ENCODE results near the gene ZIM2. TPM values are rescaled to one million over a fixed set of nuclear protein-coding genes. Genes with fewer than 3 reads are reported as not detected.

Gene ZIM2
- total RNA-seq, 2 donors from 2014 or later, result not detected

DNA sequence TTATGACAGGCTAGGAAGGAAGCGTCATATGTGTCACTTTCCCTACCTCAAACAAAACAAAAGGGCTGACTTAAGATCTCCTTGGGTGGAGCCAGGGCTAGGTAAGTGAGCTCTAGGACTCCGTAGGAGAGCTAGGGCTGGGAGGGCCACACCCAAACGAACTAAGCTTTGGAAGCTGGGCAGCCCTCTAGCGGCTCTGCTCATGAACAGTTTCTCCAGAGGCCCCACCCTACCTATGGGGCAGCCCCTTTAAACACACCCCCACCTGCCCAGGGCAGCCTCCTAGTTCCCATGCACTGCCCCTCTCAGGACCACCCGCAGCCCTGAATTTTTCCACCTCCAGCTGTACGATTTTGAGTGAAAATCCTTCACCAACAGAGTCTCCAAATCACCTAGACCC lies 3.5 kb downstream of the ZIM2 start:
- no peak overlapping the region for H3K4me3 Mint-ChIP-seq
- peaks cover 19 to 35% of the 10 kb centered on the region in 2 donors for H3K36me3 Mint-ChIP-seq (ENCODE audit: insufficient read depth in 2 of 2)
- H3K27me3 Mint-ChIP-seq (ENCODE audit: low read depth), result no peaks in the 10 kb centered on the region
- peaks cover 6% of the 10 kb centered on the region for H3K4me1 Mint-ChIP-seq (ENCODE audit: low read depth)
- DNase-seq, result no peak
- H3K27ac Mint-ChIP-seq, result no peak overlapping the region
- H3K9me3 Mint-ChIP-seq, result peaks cover 19 to 24% of the 10 kb centered on the region in 2 donors
- ATAC-seq (replicated peaks in 1 of 2), result no peak

DNA sequence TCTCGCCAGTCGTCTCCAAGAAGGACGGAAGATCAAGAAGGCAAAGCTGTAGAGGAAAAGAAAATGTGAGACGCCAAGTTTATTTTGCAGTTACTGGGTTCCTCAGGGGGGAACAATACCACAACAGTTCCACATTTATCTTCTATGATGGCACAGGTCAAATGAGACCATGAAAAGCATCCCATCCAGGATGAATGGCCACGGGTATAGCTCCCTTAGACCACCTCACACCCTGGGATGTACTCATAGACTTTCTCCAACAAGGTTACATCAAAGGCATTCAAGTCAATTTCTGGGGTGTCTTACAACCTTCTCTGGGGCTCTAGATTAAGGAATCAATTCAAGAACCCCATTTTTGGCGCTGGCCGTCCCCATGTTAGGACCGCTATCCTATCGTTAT lies 4.5 kb downstream of the ZIM2 start:
- Mint-ChIP-seq H3K4me3 (no peak overlapping the region), H3K27me3 (ENCODE audit: low read depth) (no peaks in the 10 kb centered on the region), H3K27ac (no peak overlapping the region), H3K9me3 (peaks cover 19 to 24% of the 10 kb centered on the region in 2 donors), H3K4me1 (ENCODE audit: low read depth) (peaks cover 6% of the 10 kb centered on the region), H3K36me3 (ENCODE audit: insufficient read depth in 2 of 2) (peaks cover 19 to 29% of the 10 kb centered on the region in 2 donors)
- ATAC-seq (replicated peaks in 1 of 2) (no peak), DNase-seq (no peak)

DNA sequence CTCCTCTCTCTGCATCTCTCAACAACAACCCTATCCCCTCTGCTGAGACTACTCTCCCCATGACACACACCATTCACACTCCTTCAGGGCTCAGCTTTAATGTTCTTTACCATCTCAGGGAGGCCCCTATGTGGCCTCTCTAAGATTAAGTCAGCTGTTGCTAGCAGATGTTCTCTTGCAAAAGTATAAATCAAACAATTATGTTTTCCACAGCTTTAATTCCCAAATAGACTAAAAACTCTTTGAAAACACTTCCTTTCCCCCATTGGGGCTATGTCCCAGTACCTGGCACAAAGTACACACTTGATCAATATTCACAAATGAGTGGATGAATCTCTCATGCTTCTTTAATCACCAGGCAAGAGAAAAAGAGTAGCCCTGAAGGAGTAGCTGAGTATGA lies 5.1 kb downstream of the ZIM2 start:
- Mint-ChIP-seq H3K9me3 (peaks cover 17 to 24% of the 10 kb centered on the region in 2 donors), H3K4me3 (no peak overlapping the region), H3K27me3 (ENCODE audit: low read depth) (no peaks in the 10 kb centered on the region), H3K27ac (no peak overlapping the region), H3K36me3 (ENCODE audit: insufficient read depth in 2 of 2) (peaks cover 19 to 27% of the 10 kb centered on the region in 2 donors), H3K4me1 (ENCODE audit: low read depth) (peaks cover 6% of the 10 kb centered on the region)
- ATAC-seq (replicated peaks in 1 of 2) (no peak), DNase-seq (no peak)

DNA sequence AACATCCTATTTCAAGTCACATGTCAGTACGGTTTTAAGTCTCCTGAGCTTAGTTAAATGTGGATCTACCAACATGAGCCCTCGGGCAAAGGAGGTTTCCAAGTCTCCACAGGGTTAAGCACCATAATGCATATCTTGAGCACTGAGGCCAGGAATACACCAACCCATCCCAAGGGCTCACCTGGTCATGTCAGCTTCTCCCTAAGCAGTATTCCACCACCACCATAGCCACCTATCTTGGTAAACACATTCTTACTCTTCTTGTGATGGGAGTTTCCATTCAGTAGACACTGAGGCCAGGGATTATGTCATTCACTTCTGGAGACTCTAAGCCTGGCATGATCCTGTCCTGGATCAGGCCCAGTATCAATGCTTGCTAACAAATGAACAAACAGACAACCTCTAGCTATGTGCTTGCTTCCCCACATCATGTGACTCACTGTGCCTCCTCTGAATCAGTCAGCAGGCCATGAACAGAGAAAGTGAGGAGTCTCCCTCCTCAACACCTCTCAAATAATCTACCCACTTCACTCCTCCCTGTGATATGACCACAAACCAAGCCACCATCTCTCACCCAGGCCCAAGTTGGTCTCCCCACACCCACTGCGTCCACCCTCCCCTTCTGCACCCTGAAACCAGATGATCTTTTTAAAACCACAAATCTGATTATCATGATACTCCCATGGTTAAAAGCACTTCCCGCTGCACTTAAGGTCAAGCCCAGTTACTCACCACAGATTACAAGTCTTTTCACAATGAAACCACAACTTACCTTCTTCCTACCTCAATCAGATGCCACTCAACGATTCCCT lies 5.8 kb downstream of the ZIM2 start:
- H3K36me3 Mint-ChIP-seq (ENCODE audit: insufficient read depth in 2 of 2), result peaks cover 19 to 27% of the 10 kb centered on the region in 2 donors
- no peak for DNase-seq
- H3K4me3 Mint-ChIP-seq, result no peak overlapping the region
- H3K27me3 Mint-ChIP-seq (ENCODE audit: low read depth), result no peaks in the 10 kb centered on the region
- no peak for ATAC-seq (replicated peaks in 1 of 2)
- no peak overlapping the region for H3K27ac Mint-ChIP-seq
- H3K4me1 Mint-ChIP-seq (ENCODE audit: low read depth), result peaks cover 6% of the 10 kb centered on the region
- peaks cover 17 to 24% of the 10 kb centered on the region in 2 donors for H3K9me3 Mint-ChIP-seq

DNA sequence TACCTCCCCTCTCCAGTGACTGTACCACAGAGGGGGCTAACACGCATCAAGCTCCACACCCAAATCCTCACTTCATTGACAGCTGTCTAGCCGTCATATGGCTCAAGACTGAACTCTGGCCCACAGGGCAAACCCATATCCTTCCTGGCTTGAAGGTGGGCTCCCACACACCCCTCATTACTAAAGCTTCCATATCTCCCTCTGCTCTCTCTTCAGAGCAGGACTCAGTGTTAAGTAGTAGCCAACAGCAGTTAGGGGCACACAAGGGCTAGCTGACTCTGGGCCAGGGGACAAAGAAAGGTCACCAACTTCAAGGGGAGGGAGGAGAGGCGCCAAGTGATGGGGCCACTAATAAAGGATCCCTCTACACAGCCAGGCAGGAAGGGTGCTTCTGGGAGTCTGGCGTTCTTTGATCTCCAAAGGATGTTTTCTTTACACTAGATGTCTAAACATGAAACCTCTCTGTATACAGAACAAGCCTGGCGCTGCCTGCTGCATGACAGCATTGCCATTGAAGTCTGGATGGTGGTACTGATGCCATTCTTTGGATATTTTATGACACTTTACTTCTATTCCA lies 8.1 kb downstream of the ZIM2 start:
- H3K27ac Mint-ChIP-seq, result no peak overlapping the region
- H3K36me3 Mint-ChIP-seq (ENCODE audit: insufficient read depth in 2 of 2), result peaks cover 10 to 12% of the 10 kb centered on the region in 2 donors
- DNase-seq, result no peak
- ATAC-seq (replicated peaks in 1 of 2), result no peak
- H3K9me3 Mint-ChIP-seq, result peaks cover 21 to 23% of the 10 kb centered on the region in 2 donors
- no peaks in the 10 kb centered on the region for H3K27me3 Mint-ChIP-seq (ENCODE audit: low read depth)
- no peak overlapping the region for H3K4me3 Mint-ChIP-seq
- H3K4me1 Mint-ChIP-seq (ENCODE audit: low read depth), result peaks cover under 1% of the 10 kb centered on the region

DNA sequence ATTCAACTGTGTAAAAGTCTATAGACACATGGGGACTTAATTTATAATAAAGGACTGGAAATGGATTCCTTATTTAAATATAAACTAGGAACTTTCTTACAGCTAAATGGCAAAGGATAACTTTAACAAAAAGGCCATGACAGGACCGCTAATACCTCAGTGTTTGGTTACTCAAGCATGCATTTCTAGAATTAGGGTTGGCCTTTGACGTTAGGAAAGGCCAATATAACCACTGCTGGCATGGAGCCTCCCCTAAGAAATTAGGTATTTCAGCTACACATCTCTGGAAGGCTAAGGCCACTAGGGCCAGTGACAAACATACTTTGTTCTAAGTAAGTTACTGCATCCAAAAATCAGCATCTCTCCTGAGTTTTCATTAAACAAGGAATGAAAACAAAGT lies 9.3 kb downstream of the ZIM2 start:
- Mint-ChIP-seq H3K4me3 (no peak overlapping the region), H3K27ac (no peak overlapping the region), H3K36me3 (ENCODE audit: insufficient read depth in 2 of 2) (peaks cover 8 to 10% of the 10 kb centered on the region in 2 donors), H3K4me1 (ENCODE audit: low read depth) (no peaks in the 10 kb centered on the region), H3K9me3 (peaks cover 21 to 23% of the 10 kb centered on the region in 2 donors), H3K27me3 (ENCODE audit: low read depth) (no peaks in the 10 kb centered on the region)
- ATAC-seq (replicated peaks in 1 of 2) (no peak), DNase-seq (no peak)

DNA sequence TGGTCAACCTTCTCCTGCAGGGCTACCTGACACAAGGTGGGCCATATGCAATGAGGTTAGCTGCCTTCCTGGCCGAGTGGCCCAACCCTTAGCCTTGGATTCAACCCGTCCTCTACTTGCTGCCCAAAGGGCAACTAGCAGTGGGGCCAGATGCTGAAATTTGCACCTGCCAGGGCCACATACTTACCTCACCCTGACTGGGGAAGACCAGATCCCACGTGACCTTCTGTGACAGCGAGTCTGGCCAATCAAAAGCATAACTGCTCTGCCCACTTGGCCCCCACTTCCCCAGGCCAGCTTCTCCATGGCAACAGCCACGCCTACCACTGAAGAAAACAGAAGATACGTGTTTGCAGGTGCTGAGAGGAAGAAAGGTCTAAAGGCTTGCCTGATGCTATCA lies 10.9 kb downstream of the ZIM2 start:
- Mint-ChIP-seq H3K27me3 (ENCODE audit: low read depth) (no peaks in the 10 kb centered on the region), H3K27ac (no peak overlapping the region), H3K9me3 (peaks cover 13 to 16% of the 10 kb centered on the region in 2 donors), H3K36me3 (ENCODE audit: insufficient read depth in 2 of 2) (peaks cover 1 to 4% of the 10 kb centered on the region in 2 donors), H3K4me1 (ENCODE audit: low read depth) (no peaks in the 10 kb centered on the region), H3K4me3 (no peak overlapping the region)
- no peak for ATAC-seq (replicated peaks in 1 of 2)
- DNase-seq, result no peak

DNA sequence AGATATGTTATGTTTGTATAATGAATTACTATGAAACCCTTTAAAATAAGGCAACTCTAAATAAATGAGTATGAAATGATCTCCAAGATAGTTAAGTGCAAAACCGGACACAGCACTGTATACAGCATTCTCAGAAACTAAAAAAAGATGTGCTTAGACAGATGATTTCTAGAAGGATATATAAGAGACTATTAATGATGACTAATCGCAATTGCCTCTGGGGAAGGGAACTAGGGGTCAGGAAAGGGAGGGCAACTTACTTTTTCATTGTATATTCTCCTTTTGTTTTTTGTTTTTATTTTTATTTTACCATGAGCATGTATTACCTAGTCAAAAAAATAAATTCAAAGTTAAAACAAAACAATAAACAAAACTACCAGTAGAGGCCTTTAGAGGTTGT lies 12.8 kb downstream of the ZIM2 start:
- Mint-ChIP-seq H3K4me1 (ENCODE audit: low read depth) (no peaks in the 10 kb centered on the region), H3K9me3 (peaks cover 13 to 14% of the 10 kb centered on the region in 2 donors), H3K27ac (no peak overlapping the region), H3K36me3 (ENCODE audit: insufficient read depth in 2 of 2) (peaks cover 4 to 5% of the 10 kb centered on the region in 2 donors), H3K4me3 (no peak overlapping the region), H3K27me3 (ENCODE audit: low read depth) (no peaks in the 10 kb centered on the region)
- DNase-seq (no peak), ATAC-seq (replicated peaks in 1 of 2) (no peak)

DNA sequence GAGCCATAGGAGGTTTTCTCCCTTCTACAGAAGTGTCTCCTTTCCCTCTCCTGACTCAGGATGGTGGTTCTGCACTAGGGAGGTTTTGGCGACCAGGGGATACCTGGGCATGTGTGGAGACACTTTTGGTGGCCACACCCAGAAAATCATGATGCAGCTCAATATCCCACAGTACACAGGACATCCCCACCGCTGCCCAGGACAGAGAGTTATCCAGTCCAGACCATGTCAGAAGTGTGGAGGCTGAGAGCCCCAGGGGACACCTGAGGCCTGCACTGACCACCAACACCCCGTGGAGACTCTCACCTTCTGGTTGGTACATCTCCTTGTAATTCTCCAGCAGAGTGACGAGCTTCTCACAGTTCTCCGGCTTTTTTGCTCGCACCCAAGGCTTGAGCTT lies 16.6 kb downstream of the ZIM2 start:
- Mint-ChIP-seq H3K27ac (no peak overlapping the region), H3K9me3 (peaks cover 18 to 19% of the 10 kb centered on the region in 2 donors), H3K4me3 (no peak overlapping the region), H3K27me3 (ENCODE audit: low read depth) (no peaks in the 10 kb centered on the region), H3K4me1 (ENCODE audit: low read depth) (no peaks in the 10 kb centered on the region), H3K36me3 (ENCODE audit: insufficient read depth in 2 of 2) (peaks cover 5 to 9% of the 10 kb centered on the region in 2 donors)
- ATAC-seq (replicated peaks in 1 of 2) (no peak), DNase-seq (no peak)

DNA sequence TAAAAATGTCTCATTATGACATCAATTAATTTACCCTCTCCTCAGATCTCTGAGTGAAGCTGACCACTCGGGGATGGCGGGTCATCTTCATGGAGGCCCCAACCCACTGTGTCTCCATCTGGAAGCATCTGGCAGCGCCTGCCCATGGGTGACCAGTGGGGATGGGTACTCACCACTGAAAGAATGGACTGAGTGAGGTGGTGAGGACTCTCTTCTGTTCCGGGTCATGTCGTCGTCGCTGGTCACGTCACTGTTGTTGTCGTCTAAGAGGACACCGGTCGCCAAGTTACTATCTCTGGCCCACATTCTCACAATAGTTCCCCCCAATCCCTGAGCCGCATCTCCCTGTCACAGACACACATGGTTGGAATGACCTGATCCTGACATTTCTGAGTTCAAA lies 17.1 kb downstream of the ZIM2 start:
- no peaks in the 10 kb centered on the region for H3K27me3 Mint-ChIP-seq (ENCODE audit: low read depth)
- no peaks in the 10 kb centered on the region for H3K4me1 Mint-ChIP-seq (ENCODE audit: low read depth)
- peaks cover 21 to 23% of the 10 kb centered on the region in 2 donors for H3K9me3 Mint-ChIP-seq
- H3K36me3 Mint-ChIP-seq (ENCODE audit: insufficient read depth in 2 of 2), result peaks cover 7 to 12% of the 10 kb centered on the region in 2 donors
- no peak for ATAC-seq (replicated peaks in 1 of 2)
- no peak overlapping the region for H3K4me3 Mint-ChIP-seq
- H3K27ac Mint-ChIP-seq, result no peak overlapping the region
- no peak for DNase-seq

DNA sequence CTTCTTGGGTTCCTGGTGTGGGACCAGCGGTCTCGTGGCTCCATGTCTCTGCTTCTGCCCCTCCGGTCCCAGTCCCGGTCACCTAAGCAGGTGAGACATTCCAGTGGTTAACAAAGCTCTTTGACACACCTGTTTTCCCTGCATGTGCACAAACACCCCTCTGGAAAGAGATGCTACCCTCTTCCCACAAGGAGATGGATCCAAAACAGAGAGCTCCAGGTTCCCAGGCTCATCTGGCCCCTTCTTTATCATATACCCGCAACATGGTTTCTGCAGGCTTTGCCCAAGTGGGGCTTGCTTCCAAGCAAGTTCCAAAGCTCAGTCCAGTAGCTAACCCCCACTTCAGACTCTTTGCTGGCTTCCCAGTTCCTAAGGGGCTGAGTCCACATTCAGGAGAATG lies 17.8 kb downstream of the ZIM2 start:
- H3K4me1 Mint-ChIP-seq (ENCODE audit: low read depth), result no peaks in the 10 kb centered on the region
- H3K36me3 Mint-ChIP-seq (ENCODE audit: insufficient read depth in 2 of 2), result peaks cover 8 to 18% of the 10 kb centered on the region in 2 donors
- H3K9me3 Mint-ChIP-seq, result peaks cover 21 to 25% of the 10 kb centered on the region in 2 donors
- H3K4me3 Mint-ChIP-seq, result no peak overlapping the region
- DNase-seq, result no peak
- no peak overlapping the region for H3K27ac Mint-ChIP-seq
- no peaks in the 10 kb centered on the region for H3K27me3 Mint-ChIP-seq (ENCODE audit: low read depth)
- no peak for ATAC-seq (replicated peaks in 1 of 2)

DNA sequence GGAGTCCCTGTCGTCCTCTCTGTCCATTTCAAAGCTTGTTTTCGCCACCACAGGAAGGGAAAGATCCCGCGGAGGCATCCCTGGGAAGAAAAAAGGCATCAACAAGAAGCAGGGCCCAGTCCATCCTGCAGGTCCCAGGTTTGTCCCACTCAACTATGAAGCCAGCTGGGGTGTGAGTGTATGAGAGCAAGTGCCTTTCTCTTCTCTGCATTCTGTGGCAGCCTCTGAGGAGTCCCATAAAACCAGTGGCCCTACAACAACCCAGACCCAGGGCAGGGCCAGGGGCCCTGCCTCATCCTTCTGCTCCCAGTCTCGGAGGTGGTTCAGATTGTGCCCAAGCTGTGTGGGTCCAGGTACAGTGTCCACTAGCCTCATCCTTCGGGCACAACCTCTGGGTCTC lies 18.9 kb downstream of the ZIM2 start:
- peaks cover 11 to 22% of the 10 kb centered on the region in 2 donors for H3K36me3 Mint-ChIP-seq (ENCODE audit: insufficient read depth in 2 of 2)
- no peaks in the 10 kb centered on the region for H3K27me3 Mint-ChIP-seq (ENCODE audit: low read depth)
- no peak overlapping the region for H3K4me3 Mint-ChIP-seq
- H3K27ac Mint-ChIP-seq, result no peak overlapping the region
- ATAC-seq (replicated peaks in 1 of 2), result no peak
- H3K9me3 Mint-ChIP-seq, result peaks cover 28 to 33% of the 10 kb centered on the region in 2 donors
- DNase-seq, result no peak
- no peaks in the 10 kb centered on the region for H3K4me1 Mint-ChIP-seq (ENCODE audit: low read depth)

DNA sequence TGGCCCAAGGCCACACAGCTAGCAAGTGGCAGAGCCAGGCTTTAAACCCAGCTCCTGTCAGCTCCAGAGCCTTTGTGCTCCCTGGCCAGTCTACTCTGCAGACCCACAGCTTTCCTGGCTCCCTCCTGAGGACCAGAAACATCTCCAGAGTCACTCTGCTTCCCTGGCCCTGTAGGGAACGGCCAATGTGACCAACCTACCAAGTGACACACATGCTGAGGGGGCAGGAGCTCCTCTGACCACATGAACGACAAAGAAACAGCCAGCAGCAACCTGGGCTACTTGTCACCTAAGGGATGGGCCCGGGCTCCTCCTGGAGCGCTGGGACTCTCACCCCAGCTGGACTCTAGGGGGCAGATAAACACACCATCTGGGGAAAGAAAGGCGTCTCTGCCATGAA lies 19.3 kb downstream of the ZIM2 start:
- Mint-ChIP-seq H3K27ac (no peak overlapping the region), H3K4me1 (ENCODE audit: low read depth) (no peaks in the 10 kb centered on the region), H3K4me3 (no peak overlapping the region), H3K9me3 (peaks cover 31 to 32% of the 10 kb centered on the region in 2 donors), H3K36me3 (ENCODE audit: insufficient read depth in 2 of 2) (peaks cover 13 to 22% of the 10 kb centered on the region in 2 donors), H3K27me3 (ENCODE audit: low read depth) (no peaks in the 10 kb centered on the region)
- no peak for ATAC-seq (replicated peaks in 1 of 2)
- no peak for DNase-seq

Data from activated T-cell treated with anti-CD3 and anti-CD28 coated beads, Interleukin-2, amount 50 U/mL, for 72 hours (primary cell).